ENCODE measurements around the gene HHIP. TPM values are rescaled to one million over a fixed set of nuclear protein-coding genes. Genes with fewer than 3 reads are reported as not detected.

The HHIP gene
- total RNA-seq, 1 experiment from 2014 or later, result not detected

DNA sequence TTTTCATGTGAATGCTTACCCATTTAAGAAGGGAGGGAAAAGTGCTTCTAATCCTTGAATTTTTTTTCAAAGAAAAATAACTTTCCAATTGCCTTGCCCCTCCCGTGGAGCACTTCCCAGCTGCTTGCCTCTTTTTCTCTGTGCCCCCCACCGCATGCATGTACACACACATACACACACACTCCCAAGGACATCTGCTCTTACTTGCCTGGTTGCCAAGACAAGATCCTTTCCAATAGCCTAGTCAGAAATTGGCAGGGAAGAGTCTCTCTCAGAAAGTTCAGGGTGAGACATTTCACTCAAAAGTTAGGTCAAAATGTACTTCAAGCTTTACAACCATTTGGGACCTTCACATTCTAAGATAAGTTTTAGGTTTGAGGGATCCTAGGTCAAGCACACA is 10.9 kb downstream of the HHIP start:
- no peak for DNase-seq (ENCODE audit: low spot score)

GRCh38 chr4:144658015-144658567 is 12.1 kb downstream of the HHIP start:
- no peak for DNase-seq (ENCODE audit: low spot score)

DNA sequence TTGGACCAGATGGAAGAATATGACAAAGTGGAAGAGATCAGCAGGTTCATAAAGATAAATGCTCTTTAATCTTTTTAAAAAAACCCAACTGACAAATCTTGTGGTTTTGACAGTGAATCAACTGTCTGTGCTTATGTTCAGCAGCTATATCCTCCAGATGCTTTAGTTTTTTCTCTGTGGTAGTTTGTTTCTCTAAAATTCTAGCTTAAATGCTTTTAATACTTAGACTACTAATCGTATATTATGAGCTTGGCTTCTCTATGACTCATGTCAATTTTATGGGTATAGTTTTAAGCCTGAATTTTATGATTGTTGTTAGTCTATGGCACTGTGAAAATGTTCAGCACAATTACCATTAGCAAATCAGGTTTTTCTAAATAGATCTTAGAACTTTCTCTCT is 12.9 kb downstream of the HHIP start:
- DNase-seq (ENCODE audit: low spot score), result no peak

DNA sequence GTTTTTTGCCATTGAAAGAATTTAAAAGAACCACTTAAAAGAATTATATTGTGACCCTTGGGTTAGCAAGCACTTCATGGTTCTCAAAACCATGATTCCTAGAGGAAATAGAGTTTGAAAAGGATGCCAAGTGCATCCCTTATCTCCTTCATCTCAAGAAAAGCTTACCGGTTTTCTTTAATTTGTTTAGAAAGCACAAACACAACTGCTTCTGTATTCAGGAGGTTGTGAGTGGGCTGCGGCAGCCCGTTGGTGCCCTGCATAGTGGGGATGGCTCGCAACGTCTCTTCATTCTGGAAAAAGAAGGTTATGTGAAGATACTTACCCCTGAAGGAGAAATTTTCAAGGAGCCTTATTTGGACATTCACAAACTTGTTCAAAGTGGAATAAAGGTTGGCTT is 13.5 kb downstream of the HHIP start:
- DNase-seq (ENCODE audit: low spot score), result no peak

GRCh38 chr4:144663834-144664475 is 18.0 kb downstream of the HHIP start:
- DNase-seq (ENCODE audit: low spot score), result no peak

GRCh38 chr4:144666539-144667175 is 20.7 kb downstream of the HHIP start:
- DNase-seq (ENCODE audit: low spot score), result no peak

DNA sequence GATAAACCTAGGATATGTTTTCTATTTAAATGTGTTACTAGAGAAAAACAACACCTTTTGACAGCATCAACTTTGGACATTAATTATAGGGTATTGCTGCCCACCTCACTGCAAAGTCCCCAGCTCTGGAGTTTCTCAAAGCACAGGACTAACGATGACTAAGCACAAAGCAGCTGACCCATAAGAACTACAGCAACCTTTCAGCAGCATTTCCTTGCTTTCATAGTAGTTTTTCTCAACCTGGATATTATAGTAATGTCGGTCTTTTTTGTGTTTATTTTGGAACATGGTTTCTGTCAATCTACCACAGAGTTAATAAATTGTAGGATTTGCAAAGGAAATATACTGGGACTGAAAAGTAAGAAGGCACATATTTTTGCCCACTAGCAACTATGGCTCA is 21.5 kb downstream of the HHIP start:
- DNase-seq (ENCODE audit: low spot score), result no peak

- no peak for DNase-seq (ENCODE audit: low spot score)
Observed at GRCh38 chr4:144670776-144671175, 24.8 kb downstream of the HHIP start.

GRCh38 chr4:144674711-144675110 is 28.8 kb downstream of the HHIP start:
- DNase-seq (ENCODE audit: low spot score), result no peak

DNA sequence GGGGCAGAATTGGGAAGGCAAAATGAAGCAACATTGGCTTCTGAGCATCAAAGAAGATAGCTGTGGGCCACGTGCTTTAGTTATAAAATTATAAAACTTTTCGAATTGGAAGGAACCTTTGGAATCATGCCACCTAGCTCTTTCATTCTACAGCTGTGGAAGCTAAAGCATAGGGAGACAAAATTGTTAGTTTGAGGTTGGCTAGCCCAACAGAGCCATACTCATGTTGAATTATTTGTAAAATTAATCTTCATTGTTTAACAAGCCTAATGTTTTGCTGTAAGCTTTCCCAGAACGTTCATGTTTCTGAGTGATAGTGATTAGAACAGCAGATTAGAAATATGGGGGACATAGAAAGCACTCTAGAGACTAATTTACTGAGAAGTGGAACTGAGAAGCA is 35.9 kb downstream of the HHIP start:
- DNase-seq (ENCODE audit: low spot score), result no peak

- DNase-seq (ENCODE audit: low spot score), result no peak
Observed at GRCh38 chr4:144683516-144683915, 37.6 kb downstream of the HHIP start.

DNA sequence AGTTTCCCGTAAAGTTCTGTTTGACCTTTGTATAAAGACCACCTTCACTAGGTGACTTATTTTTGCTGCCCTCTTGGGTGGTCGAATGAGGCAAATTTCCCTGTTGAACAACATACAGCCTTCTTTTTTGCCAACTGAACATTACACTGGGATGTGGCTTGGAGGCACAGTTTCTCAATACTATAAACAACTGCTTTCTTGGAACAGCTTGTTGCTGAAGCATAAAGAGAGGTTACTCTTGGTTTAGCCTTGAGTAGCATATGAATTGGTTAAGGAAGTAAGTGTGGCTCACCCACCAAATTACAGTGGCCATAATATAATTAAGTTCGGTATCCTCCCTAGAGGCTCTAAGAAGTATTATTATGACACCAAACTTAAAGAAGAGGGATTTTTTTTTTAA is 40.0 kb downstream of the HHIP start:
- DNase-seq (ENCODE audit: low spot score), result no peak

DNA sequence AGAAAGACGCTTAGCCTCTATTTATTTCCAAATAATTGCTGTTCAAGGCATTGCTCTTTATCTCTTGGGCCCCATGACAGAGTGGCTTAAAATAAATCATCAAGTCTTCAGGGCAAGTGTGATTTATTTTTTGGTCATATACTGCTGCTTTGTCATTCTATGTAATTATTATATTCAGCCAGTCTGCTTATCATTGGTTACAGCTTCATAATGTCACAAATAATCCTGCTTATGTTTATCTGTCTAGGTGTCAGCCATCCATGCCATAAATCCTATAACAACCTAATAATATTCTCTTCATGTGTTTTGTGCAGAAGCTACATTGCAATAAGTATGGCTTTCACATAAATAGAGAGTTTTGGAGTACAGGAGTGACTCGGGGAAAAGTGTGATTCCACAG is 41.0 kb downstream of the HHIP start:
- no peak for DNase-seq (ENCODE audit: low spot score)

DNA sequence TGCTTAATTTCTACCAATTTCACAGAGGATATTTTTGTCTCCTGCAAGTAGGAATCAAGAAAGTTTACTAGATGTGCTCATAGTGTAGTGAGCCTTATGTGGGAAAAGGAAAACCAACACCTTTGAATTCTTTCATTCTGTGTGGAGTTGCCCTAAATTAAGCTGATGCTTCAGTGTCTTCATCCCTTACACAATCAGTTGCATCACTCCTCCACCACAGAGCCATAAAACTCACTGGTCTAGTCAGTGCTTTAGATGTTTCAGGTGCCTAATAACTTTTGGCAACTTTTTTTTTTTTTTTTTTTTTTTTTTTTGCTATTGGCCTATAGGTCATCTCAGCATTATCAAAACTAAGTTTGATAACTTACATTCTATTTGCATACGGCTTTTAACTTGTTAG is 41.5 kb downstream of the HHIP start:
- no peak for DNase-seq (ENCODE audit: low spot score)

- DNase-seq (ENCODE audit: low spot score), result no peak
Observed at GRCh38 chr4:144688035-144688569, 42.1 kb downstream of the HHIP start.

DNA sequence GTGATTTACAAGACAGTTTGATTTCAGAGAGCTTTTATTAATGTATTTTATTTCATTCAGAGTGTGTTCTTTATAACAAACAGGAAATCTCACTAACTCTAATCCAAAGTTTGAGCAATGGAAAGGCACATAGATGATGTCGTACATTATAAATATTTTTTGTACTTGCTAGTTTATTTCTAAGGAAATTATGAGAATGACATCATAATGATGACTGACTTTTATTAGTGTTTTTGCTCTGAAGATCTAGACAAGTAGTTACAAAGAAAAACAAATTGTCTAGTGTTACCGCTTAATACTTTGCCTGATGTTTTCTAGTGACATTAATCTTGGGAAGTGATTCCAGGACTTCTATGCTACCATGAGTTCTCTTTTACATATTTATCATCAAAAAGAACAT is 43.2 kb downstream of the HHIP start:
- DNase-seq (ENCODE audit: low spot score), result no peak

DNA sequence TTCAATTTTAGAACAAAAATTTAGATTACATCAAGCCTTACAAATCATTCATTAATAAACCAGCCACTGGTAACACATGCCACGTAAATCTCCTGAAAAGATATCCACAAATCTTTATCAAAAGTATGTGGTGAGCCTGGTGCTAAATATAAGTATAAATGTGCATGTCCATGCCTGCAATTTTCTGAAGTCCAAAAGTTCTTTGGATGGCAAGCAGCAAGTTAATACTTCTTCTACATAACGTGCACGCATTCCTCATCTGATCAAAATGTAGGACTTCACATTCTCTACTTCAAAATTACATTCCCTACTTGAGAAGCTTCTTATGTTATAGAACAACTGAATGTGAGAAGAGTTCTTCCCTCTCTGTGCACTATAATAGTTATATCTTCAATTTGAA is 49.8 kb downstream of the HHIP start:
- no peak for DNase-seq (ENCODE audit: low spot score)

- no peak for DNase-seq (ENCODE audit: low spot score)
Observed at GRCh38 chr4:144696376-144696775, 50.4 kb downstream of the HHIP start.

DNA sequence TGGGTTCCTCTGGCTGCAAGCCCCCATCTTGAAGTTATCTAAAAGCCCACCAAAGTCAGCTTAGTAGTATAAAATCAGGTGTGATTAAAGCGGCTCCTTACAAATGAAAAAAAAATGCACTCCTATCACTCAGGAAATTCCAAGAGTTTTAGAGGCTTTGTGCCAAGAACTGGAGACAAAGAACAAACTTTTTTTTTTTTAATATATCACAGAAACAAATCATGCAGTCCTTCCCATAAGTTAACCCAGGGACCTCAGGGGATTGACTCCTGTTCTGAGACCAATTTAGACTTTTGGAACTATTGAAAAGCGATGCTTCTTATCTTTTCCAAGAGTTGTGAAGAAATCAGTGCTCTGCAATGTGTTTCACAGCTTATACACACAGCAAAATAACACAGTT is 53.6 kb downstream of the HHIP start:
- no peak for DNase-seq (ENCODE audit: low spot score)

DNA sequence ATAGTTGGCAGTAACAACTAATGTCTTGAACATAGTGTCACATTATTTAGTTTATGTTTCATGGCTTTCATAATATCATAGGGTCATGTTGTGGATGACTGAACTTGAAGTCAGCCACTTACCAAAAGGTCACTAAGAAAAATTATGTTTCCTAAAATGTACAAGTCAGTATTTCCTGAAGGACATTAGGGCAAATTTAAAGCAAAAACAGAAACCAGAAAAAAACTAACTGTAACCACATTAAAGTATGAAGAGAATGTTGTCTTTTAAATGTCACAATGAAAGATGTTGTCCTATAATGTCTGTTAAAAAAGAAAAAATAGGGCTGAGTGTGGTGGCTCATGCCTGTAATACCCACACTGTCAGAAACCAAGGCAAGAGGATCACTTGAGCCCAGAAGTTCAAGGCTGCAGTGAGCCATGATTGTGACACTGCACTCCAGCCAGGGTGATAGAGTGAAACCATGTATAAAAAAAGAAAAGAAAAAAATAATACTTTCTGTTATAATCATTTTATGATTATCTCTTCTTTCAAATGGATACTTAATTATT is 55.8 kb downstream of the HHIP start:
- DNase-seq (ENCODE audit: low spot score), result no peak

DNA sequence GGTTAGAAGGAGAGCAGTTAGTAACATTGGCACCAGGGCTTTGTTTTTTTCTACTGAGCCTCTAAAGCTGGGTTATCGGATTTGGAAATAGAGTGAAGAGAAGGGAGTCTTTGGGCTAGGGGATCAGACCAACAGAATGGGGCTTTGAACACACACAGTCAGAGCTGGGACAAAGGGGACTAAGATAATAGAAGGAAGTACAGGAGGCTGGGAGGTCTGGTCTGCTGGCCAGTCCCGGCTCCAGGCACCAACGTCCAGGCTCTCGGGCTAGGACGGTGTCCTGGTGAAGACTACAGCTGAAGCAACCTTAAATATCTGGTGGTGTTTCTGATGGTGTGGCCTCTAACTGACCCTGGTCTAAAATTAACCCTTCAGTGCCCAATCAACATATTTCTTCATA is 57.5 kb downstream of the HHIP start:
- DNase-seq (ENCODE audit: low spot score), result no peak

DNA sequence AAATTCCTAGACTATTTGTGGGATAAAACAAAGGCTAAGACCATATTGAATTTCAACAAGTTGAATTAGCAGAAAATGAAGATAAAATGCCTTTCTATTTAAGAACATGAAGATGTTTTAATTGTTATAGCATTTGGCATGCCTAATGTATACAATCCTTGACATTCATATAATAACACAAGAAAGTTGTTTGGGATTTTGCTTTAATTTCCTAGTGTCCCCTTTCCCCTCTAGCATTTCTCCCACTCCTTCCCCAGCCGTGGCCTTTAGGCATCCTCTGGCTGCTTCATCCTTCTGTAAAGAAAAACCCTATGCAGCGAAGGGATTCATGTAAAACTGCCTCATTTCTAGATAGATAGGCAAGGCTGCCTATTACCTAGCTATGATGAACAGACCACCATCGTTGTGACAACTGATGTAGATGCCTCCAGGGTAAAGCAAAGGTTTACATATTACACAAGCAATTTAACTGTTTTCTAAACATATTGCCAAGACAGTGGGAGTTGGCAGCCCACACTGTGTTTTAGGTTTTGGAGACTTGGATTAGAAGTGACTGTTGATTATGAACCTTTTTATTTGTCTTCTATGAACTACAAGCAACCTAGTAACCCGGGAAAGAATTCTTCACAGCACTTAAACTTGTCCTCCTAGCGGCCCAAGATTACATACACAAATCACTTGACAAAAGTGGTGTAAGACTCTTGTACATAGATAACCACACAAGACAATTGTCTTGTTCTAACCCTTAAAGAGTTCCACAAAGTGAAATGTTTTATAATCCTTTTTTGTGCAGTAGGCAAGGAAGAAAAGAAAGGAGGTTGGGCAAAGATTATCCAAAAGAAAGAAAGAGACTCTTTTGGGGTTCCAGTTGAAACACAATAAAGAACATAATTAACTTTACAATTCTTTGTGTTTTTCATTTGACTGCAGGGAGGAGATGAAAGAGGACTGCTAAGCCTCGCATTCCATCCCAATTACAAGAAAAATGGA is 59.9 kb downstream of the HHIP start:
- no peak for DNase-seq (ENCODE audit: low spot score)
